DMS153 (cell line): Measurements from ENCODE around the gene FAM78B.

Experiments used
- DNase-seq: peaks from one replicate; lab custom pipeline; 2025; lab: John Stamatoyannopoulos, UW

FAM78B gene, protein sequence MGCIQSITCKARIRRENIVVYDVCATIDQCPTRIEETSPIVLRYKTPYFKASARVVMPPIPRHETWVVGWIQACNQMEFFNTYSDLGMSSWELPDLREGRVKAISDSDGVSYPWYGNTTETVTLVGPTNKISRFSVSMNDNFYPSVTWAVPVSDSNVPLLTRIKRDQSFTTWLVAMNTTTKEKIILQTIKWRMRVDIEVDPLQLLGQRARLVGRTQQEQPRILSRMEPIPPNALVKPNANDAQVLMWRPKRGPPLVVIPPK

DNA sequence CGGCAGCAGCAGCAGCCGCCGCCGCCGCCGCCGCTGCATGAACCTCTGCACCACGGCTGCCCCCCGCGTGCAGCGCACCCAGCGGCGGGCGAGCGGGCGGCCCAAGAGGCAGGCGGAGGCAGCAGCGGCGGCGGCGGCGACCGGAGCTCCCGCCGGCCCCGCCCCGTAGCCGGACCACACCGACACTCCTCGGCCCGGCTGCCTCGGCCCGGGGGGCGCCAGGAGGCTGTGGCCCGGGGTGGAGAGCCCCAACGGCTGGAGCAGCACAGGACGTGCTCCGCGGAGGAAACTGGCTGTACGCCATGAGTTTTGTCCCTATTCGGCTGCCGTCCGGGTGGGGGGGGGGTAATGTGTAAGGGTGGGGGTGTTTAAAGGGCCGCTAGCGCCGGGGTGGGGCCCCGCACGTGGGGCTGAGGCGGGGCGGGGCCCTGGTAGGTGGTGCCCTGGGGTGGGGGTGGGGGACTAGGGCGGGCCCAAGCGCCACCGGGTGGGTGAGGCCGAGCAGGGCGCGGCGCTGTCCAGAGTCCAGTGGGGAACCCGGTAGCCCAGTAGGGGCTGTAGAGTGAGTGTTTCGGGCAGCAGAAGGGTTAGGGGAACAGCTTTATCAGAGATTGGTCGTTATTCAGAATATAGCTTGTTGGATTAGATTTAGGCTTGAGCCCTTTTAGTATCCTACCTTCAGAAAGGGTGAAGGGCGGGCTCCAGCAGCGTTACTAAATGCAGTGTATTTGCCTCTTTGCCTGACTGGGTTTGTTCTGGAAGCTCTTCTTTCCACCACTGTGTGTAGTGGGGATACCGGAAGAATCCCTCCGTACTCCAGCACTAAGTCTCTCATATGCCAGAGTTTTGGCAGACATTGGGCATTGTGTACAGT lies at the start of gene FAM78B:
FAM78B (minus strand) TSS at position 304 of the 874 bp plus-strand sequence. CDS start 753 bp downstream, outside the sequence.
- DNase-seq = peak; percentile 65

DNA sequence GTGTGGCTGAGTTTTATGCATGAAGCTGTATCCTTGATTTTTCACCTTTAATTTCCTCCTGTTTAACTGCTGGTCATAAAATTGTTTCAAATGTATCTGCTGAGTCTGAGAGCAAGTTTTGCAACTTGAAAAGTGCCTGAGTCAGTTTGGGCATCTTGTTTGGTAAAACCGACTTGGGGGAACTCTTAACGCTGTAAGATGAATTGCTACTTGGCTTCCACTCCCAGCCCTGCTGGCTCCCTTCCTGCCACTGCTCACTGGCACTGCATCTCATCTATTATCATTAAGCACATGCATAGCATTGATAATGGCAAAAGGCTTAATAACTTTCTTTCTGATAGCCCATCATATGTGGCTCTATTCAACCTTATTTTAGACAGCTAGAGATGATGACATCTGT lies 35.7 kb upstream of the FAM78B start:
- no peak for DNase-seq

DNA sequence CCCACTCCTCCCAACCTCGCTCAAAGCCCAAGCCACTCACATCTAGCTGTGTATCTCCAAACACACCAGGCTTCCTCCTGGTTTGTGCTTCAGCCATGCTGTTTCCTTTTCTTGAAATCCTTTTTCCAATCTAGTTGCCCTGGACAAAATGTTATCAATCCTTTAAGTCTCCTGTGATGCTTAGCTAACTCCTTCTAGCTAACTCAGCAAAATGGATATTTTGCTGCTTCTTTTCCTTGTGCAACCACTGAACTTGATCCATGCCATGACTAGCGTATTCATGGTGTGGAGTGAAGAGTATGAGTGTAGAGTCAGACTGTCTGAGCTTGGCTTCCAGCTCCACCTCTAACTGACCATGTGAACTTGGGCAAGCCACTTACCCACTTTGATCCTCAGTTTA lies 33.9 kb upstream of the FAM78B start:
- DNase-seq = no peak

DNA sequence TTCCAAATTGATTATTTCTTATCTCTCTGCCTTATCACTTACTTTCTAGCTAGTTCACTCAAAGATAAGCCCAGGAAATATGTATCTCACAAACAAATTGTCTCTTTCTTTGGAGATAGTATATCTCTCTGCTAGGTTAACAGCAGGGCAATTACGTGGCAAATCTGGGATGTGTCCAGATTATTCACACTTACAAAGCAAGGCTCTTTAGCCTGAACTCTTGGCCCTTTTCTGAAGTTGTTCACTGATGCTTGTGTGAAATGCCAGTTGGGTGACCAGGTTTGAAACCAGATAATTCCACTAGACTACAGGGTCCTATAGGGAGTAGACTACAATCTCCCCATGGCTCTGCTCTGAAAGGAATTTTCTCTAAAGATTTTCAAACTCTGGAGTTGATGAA lies 30.8 kb upstream of the FAM78B start:
- no peak for DNase-seq

DNA sequence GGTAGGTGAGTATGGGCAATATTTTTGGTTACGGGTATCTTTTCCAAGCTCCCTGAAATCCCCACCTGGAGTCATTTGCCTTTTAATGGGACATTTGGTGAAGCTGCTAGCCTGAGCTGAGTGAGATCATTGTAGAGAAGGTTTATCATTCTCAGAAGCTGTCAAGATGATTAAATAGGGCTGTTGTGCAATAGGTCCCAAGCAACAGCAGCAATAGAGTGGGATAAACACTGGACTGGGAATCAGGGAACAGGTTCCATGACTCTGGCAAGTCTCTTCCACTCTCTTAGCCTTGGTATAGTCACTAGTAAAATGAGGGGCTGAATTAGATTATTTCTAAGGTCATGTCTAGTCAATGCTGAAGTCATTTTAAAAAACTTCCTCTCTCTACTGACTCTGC lies 30.3 kb upstream of the FAM78B start:
- DNase-seq = no peak

DNA sequence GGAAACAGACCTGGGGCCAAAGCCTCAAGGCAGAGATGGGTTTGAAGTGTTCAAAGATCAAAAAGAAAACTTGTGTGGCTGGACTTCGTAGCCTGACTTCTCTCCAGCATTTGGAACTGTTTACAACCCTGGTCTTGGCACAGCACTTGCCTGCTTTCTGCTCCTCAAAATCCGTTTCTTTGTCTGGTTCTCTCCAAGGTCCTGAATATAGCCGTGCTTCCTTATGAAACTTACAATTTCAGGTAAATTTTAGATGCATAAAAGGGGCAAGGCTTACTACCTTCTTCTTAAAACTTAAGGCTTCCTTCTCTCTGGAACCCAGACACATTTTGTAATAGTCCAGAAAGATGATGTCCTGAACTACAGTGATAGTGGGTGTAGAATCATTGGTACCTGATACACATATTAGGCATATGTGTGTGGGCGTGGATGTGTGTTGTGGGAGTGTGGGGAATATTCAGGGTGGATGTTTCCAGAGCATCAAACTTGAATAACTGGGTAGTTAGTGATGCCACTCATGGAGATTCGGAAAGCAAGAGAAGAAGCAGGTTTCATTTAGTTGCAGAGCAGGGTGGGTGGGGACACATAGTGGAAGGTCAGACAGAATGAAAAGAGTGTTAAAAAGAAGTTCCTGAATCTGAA lies 26.4 kb upstream of the FAM78B start:
- DNase-seq = no peak

DNA sequence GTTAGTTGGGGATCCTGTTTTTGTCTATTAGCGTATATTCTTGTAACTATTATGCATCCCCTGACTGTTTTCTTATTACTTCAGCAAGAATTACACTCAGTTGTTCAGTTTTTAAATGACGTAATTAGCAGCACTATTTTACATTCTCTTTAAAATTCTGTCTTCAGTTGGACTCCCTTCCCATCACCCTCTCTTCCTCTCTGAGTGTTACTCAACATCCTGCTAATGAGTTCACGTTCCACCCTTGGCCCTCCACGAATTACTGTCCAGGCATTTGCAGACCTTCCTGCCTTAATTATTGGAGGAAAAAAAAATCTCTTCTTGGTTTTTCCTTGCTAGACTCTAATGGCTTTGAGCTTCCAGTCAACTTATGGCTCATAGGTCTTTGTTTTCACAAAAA lies 23.6 kb upstream of the FAM78B start:
- DNase-seq = no peak

DNA sequence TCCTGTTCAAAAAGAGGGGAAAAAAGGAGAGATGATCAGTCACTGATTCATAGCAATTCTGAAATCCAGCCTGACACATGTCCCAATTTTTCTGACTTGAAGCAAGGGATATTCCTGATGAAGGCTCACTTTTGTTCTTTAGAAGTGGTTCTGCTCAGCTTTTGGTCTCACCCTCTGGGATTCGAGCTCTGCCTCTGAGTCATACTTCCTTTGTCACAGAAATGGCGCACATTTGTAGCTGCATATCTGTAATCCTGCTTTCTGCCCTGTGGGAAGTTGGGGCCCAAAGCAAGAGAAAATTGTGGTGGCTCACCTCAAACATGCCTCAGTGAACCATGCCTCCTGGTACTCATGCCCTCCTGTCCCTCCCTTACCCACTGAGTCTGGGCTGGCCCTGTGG lies 22.3 kb upstream of the FAM78B start:
- DNase-seq = no peak

DNA sequence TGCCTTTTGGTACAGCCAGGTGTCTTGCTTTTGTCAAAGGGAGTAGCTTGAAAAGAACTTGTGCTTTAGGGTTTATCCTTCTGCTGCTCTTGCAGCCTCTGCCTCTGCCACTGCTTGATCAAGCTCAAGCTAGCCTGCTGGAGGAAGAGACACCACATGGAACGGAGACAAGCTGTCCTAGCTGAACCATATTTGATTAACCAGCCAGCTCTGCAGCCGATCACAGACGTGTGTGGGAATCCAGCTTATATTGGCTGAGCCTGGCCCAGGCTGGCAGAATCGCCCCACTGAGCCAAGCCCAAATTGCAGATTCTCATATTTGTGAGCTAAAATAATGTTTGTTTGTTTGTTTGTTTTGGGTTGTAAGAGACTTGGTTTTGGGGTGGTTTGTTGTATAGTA lies 18.7 kb upstream of the FAM78B start:
- no peak for DNase-seq

DNA sequence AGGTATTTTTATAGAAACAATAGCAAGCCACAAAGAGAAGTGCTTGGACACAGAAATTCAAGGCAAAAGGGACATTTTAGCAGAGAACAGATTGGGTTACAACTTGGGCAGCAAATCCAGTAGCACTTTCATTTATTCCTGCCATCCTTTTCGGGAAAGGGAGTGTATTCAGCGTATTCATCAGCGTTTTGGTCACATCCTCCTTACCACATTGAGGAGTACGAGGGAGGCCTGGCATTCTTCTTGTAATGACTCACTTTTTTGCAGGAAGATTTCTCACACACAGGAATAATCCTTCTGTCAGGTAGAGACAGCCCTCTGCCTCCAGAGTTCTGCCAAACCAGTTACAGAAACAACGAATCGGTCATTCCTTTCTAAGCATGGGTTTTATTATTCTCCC lies 18.1 kb upstream of the FAM78B start:
- no peak for DNase-seq

DNA sequence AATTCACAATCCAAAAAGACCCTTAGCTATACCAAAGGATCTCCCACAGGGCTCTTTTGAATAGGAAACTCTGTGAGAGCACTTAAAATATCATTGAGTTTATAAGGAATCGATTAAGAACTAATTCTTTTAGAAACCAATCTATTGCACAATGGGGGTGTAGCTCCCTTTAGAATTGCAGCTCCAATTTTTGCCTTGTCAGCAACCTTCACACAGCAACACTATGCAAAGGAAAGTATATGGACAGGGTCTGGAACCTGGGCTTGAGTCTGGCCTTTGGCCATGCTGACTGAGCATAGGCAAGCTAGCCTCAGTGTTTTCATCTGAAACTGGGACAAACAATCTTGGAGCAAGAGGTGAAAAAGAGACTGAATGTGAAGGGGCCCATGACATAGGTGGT lies 17.2 kb upstream of the FAM78B start:
- no peak for DNase-seq

DNA sequence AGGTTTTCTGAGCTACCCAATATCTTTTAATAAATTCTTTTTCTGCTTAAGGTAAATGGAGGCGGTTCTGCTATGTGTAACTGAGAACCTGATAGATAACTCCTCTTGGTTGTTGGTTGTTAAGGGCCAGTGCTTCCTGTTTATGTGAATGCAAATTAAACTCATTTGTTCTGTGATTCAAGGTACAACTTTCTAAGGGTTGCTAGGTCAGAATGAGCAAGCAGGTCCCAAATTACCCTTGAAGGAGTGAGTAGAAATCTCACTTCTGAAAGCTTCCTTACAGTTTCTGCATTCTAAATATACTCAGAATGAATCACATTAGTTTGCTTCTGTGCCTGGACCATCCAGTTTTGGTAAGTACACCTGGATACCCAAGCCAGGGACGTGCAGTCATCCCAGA lies 15.5 kb upstream of the FAM78B start:
- no peak for DNase-seq

DNA sequence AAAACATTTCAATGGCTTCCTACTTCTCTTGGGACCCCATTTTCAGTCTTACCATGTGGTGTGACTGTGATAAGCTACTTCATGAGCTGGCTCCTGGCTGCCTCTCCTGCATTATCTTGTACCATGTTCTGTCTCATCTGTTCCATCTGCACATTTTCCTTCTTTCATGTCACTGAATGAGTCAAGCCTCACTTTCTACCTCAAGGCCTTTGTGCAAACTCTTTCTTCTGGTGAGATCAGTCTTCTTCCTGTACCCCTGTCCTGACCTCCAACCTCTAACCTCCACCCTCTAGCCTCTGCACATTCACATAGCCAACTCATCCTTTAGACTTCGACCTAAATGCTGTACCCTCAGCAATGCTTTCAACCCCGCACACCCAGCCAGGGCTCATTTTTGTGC lies 9.6 kb upstream of the FAM78B start:
- DNase-seq = no peak

DNA sequence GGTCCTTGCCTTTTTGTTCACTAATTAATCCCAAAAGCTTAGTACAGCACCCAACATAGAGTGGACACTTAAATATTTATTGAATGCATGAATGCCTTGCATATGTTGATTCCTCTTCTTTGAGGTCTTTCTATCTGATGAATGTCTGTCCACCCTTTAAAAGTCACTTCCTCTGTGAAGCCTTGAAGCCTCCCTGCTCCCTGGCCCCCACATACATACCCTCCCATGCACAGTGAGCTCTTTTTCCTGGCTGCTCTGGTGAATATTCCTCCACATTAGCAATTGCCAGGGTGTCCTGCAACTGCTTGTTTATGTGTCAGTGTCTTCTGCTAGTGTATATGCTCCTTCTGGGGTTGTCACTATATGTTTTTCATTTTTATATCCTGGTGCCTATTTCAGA lies 8.2 kb upstream of the FAM78B start:
- no peak for DNase-seq

DNA sequence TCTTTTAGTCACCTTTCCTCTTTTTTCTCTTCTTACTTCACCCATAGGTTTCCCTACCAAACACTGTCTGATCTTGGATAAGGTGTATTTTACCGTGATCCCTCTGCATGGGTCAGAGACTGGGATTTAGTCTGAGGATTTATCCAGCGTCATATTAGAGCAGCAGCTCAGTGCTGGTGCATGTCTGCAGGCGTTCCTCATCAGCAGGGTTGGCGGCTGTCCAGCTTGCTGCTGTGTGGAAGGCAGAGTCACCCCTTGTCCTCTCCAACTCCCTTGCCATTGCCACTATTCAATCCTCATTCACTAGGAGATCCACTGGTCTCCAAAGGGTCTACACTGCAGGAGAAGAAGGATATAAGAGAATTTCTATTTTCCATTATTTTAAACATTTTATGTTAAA lies 7.3 kb upstream of the FAM78B start:
- no peak for DNase-seq

DNA sequence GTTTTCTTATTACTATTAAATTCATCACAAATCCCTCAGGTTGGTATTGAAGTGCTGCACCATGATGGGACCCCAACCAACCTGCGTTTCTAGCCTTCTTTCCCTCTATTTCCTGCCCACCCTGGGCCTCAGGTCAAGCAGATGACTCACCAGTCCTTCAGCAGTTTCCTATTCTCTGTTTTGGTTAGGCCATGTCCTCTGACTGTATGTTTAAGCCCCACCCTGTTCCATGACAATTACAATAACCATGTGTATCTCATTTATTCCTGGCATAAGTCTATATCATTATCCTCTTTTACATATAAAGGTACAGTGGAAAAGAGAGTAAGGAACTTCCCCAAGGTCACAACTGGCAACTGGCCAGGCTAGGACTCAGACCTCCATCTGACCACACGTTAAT lies 5.3 kb upstream of the FAM78B start:
- DNase-seq = no peak

DNA sequence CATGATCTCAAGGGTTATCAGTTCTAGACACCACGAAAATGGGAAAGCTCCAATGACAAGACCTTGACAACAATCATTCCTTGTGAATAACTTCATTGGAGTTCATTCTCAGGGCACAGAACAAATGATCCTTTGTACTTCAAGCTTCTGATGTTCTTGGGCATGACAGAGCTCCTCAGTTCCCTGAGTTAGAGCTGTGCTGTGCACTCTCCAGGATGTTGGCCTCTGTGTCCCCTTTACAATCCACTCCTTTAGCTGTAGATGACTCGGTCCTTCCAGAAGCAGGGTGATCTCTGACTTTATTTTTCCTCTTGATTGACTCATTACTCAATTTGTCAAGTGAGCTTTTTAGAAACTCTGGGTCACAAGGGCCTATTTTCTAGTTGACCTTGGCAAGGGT lies 3.9 kb upstream of the FAM78B start:
- no peak for DNase-seq

DNA sequence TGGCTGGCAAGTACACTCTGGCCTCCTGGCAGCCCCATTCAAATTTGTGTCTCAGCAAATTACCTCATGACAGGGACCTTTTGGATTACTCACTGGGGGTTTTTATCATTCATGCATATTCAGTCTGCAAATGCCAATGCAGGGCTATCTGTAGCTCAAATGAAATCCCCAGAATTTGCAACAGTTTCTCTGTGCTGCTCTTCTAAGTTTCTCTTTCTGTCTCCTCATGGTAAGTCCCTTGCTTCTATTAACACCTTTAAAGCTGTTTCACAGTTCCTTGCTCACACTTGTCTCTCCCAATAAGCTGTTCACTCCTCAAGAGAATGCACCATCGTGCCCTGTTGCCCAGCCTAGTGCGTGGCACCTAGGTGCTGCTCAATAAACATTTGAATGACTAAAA lies 3.3 kb upstream of the FAM78B start:
- DNase-seq = no peak

DNA sequence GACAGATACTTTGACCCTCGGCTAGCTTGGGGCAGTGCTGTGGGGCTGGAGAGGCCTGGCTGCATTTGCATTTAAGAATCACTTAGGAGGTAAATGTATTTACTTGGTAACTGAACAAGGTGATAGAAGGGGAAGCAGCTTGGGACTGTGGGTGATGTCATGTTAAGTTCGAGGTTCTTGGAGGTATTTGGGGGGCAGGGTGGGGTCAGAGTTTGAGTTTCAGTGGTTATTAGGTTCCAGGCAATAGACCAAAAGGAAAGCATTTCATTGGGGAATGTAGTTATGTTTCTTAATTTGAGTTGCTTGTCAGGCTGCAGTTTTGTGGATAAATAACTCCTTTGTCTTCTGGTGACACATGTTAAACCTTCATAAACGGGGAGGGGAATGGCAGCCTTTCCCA lies 2.4 kb upstream of the FAM78B start:
- no peak for DNase-seq

DNA sequence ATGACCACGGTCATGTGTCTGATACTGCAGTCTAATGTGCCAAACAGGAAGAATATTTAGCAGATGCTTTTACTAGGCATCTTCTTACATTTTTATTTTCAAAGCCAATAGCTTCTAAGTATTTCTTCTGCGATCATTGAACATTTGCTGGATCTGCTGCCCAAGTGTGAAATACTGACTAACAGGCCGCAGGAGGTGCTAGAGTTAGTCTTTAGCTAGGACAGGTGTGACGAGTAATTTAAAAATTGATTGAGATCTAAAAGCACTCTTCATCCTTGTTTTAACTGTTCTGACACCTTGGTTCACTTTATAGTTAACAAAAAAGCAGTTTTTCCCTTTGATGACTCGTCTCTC lies 748 bp upstream of the FAM78B start:
- no peak for DNase-seq

DNA sequence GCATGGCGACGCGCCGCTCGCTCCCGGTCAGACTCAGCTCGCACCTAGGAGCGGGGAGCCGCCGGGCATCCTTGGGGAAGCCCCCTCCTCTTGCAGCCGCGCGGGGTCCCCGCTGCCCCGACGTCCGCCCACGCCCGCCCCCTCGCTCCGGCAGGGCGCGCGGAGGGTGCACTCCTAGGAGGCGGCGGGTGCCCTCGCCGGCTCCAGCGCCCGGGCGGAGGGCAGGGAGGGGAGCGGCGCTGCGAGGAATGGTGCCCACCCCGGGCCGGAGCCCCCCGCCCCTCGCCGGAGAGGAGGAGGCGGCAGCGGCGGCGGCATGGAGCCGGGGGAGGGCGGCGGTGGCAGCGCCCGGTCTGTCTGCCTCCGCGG lies 488 bp downstream of the FAM78B start:
- DNase-seq = no peak

DNA sequence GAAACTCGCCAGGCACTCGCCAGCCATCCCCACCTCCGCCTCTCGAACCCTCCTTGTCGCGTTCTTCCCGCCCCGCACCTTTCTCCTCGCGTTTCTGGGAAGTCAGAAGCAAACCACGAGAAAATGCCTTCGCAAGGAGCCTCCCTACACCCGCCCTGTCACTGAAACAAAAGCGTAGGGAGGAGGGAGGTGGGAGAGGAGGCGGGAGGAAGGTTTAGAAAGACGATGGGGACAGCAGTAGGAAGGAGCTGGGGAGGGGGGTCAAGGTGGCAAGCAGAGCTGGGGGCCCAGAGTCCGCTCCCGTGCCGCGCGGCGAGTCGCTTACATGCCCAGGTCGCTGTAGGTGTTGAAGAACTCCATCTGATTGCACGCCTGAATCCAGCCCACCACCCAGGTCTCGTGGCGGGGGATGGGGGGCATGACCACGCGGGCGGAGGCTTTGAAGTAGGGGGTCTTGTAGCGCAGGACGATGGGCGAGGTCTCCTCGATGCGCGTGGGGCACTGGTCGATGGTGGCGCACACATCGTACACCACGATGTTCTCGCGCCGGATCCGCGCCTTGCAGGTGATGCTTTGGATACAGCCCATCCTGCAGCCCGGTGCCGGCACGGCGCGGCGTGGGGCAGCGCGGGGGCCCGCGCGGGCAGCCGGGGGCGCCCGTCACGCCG lies 1.0 kb downstream of the FAM78B start:
- no peak for DNase-seq
